Right ventricle myocardium inferior (tissue), 1 donor: Measurements from ENCODE around the gene CUZD1. TPM values are rescaled to one million over a fixed set of nuclear protein-coding genes. Genes with fewer than 3 reads are reported as not detected.

Source experiments
- ATAC-seq: fragments of 200-7000 bp; cut with Tn5 transposase; one replicate; pipeline ENCODE4 v1.9.1; 2020; ENCODE audit warnings: mild to moderate bottlenecking, moderate library complexity
- DNase-seq: peaks from one replicate; pipeline ENCODE4 v3.0.0; 2021; ENCODE audit errors: missing footprints
- intact Hi-C: fragments of 100-400 bp; cut with DNase I; formaldehyde crosslinking; loops from one replicate; pipeline ENCODE4 v1.11.0; 2022
- total RNA-seq: library from RNA; stranded (reverse); fragmentation: NEBNext Ultra II Directional; extraction: Animal tissue kit (Norgen Biotek cat#: 25700); gene quantifications from one replicate; pipeline ENCODE4 v1.2.1, GENCODE V29; 2021
- donor health status: DM: no; HTN: yes; CAD: no; lungs with severe emphysema.

Gene CUZD1
- total RNA-seq, 1 donor from 2014 or later, result not detected

DNA sequence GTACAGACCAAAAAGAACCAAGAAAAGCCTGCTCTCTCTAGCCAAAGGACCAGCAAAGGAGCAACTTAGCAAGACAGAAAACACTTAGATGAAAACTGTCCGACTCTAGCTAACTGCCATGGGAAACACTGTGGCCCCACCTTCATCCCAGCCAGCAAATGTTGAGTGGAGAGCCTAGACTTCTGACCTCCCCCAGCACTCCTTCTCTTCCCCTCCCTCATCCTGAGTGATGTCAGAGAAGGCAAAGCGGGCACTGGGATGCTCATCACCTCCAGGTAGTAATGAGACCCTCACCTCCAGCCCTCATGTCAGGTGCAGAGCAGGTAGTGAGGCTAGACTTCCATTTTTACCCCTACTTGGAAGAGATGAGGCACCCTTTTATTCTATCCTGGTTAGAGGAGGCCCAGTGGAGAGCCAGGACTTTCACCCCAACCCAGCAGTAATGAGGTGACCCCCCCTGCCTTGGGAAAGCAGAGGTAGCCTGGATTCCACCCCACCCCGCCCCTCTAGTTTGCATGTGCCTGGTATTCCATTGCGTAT lies 16.9 kb downstream of the CUZD1 start:
- intact Hi-C loops, result no loop called here
- DNase-seq (no peak), ATAC-seq (no peak)

DNA sequence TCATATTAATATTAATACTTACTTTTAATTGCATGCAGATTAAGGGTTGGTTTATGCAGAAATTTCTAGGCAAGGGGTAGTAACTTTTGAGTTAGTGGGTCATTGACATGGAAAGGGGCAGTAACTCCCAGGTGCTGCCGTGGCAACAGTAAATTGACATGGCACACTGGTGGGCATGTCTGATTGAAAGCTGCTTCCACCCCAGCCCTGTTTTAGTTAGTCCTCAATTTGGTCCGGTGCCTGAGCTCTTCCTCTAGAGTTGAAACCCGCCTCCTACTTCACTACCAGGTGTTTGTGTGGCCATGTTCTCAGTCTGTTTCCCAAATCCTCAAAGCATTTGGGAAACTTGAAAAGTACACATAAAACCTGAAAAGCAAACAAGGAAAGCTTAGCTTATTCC lies 18.4 kb downstream of the CUZD1 start:
- no peak for ATAC-seq
- intact Hi-C loops, result no loop called here
- DNase-seq, result no peak

GRCh38 chr10:122822973-122823690 lies 22.5 kb downstream of the CUZD1 start:
- intact Hi-C loops, result no loop called here
- ATAC-seq, result no peak

DNA sequence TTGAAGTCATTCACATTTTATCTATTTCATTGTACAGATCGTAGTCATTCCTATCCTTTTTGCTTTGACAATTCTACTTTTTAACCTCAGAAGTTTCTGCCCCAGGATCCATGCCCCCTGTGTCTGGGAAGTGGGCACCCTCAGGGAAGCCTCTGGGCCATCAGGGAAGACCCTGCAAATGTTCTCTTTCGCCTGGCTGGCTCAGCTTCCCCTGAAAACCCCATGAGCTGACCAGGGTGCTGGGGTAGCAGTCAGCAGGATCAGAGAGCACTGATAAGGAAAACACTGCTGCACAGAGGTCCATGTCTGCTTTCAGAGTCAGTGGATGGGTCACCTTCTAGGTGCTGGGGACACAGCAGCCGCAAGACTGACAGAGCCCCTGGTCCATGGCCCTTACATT lies 23.8 kb downstream of the CUZD1 start:
- no peak for DNase-seq
- ATAC-seq, result no peak
- intact Hi-C loops, result no loop called here

More at GRCh38 chr10:122822973-122823690, 22.5 kb downstream of the CUZD1 start:
- no peak for DNase-seq

GRCh38 chr10:122815458-122815857 lies 30.2 kb downstream of the CUZD1 start:
- no peak for ATAC-seq
- intact Hi-C loops, result no loop called here

DNA sequence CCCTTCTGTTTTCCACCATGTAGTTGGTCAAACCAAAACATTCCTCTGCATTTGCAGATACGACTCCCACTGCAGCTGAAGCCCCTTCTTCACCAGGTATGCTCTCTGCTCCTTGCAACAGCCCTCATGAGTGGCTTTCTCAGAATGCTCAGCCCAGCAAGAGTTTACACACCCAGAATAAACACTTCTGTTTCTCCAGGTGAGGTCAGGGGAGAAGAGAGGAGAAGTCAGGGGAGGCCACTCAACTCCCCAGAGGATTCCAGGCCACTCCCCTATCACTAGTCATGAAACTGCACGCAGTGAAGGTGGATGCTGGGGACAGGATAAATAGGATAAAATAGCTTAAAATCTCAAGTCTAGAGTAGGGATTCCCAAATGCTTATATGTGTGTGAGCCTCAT lies 31.2 kb downstream of the CUZD1 start:
- no peak for ATAC-seq

More at GRCh38 chr10:122815458-122815857, 30.2 kb downstream of the CUZD1 start:
- no peak for DNase-seq

DNA sequence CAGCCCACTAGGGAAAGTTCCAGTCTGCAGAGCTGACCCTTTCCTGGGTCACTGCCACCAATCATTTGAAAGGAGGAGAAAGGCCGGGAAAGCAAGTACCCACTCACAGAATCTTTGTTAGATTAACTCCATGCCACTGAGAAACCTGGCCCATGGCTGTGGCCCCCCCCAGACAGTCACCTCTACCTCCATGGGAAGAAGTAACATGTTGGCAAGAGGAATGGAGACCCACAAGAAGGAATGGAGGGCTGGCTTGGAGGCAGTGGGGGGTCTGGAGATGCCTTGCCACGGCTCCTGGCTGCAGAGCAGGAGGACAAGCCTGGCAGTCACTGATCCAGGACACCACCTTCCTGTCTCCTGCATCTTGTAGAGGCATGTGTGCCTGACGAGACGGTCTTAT lies 32.9 kb downstream of the CUZD1 start:
- DNase-seq (no peak), ATAC-seq (no peak)
- intact Hi-C loops, result no loop called here

More for the DNA sequence above, 31.2 kb downstream of the CUZD1 start:
- intact Hi-C loops, result no loop called here
- no peak for DNase-seq

- ATAC-seq (no peak), DNase-seq (no peak)
- intact Hi-C loops, result no loop called here
Observed at GRCh38 chr10:122802282-122802681, 43.4 kb downstream of the CUZD1 start.

DNA sequence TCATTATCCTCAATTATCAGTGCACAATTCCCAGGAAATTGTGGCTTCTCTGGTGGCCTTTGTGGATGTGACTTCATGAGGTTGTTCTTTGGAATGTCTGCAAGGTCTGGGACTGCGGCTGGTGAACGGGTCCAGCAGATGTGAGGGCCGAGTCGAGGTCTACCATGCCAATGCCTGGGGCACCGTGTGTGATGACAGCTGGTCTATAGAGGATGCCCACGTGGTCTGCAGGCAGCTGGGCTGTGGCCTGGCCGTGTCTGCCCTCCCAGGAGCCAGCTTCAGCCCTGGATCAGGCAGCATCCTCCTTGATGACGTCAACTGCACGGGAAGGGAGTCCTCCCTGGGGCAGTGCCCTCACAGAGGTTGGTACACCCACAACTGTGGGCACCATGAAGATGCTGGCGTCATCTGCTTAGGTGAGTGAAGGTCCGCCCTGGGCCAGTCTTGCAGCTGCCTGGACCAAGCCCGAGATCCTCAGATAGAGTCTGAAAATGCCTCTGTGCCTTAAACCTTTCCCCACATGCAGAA lies 46.9 kb downstream of the CUZD1 start:
- ATAC-seq (no peak), DNase-seq (no peak)
- intact Hi-C loops, result no loop called here

- ATAC-seq (no peak), DNase-seq (no peak)
- intact Hi-C loops, result no loop called here
Observed at GRCh38 chr10:122796796-122797195, 48.9 kb downstream of the CUZD1 start.

DNA sequence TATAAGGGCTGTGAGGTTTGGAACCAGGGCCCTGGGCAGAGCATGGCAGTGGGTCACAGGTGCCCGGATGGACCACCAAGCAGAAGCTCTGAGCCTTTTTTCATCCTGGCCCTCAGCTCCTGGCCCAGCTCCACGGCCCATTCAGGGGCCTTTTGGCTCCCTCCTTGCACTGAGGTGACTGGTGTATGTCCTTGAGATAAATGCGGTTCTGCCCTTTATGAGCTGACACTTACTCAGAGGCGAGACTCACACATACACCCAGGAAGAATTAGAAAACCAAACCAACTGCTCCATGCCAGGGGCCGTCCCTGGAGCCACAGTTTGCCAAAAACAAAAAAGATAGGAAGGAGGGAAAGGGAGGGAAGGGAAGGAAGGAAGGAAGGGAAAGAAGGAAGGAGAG lies 49.7 kb downstream of the CUZD1 start:
- no peak for ATAC-seq
- intact Hi-C loops, result no loop called here
- DNase-seq, result no peak

DNA sequence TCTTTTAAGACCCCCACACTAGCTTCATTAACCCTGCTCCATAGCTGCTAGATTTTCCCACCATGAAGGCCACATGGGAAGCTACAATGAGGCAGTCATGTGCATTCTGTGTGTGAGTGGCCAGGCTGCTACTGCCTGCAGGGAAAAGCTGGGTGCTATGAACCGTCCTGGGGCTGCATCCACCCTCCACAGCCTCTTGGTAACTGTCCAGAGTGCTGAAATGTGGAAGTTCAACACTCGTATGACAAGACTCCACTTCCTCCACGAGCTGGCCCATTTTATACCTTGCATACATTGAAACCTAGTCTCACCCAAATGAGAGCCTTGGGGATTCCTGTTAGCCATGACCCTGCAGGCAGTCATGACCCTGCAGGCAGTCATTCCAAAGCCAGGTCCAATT lies 59.4 kb downstream of the CUZD1 start:
- no peak for DNase-seq
- intact Hi-C loops, result no loop called here
- ATAC-seq, result no peak

DNA sequence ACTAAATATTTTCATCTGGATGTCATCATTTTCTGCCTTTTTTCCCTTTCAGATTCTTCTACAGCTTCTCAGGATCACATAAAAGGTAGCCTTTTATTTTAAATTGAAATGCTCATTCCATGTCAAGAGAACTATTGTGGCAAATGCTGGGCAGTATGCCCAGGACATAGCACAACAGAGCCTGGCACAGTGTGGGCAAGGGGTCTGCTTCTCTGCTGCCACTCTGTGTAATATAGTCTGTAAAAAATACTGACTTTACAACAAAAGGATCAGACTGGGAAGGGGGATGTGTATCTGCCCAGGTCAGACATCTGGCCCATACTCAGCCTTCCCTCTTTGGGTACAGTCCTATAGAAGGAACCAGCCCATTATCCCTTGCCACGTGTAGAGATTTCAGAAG lies 62.7 kb downstream of the CUZD1 start:
- intact Hi-C loops, result no loop called here
- no peak for ATAC-seq
- no peak for DNase-seq

Other genes starting within 250 kb of the CUZD1 start
- not detected for gene C10orf120, start 146.0 kb downstream of the CUZD1 start, total RNA-seq
- 1.0 TPM for gene FAM24B, start 33.7 kb upstream of the CUZD1 start, total RNA-seq
- not detected for gene FAM24A, start 64.8 kb upstream of the CUZD1 start, total RNA-seq
- 4.1 TPM for gene C10orf88, start 108.4 kb upstream of the CUZD1 start, total RNA-seq
- gene PSTK, start 134.5 kb upstream of the CUZD1 start, total RNA-seq, result 1.5 TPM
- 12.0 TPM for gene IKZF5, start 162.9 kb upstream of the CUZD1 start, total RNA-seq
- 72.9 TPM for gene ACADSB, start 163.1 kb upstream of the CUZD1 start, total RNA-seq